HepG2 (cell line): ENCODE results near the gene ST6GALNAC6.

Experiments used
- HDAC2 ChIP-seq: sonication (generic); formaldehyde crosslinking; IDR thresholded peaks from 2 replicates; pipeline ENCODE4 v1.4.0; 2020; ENCODE audit warnings: missing genetic modification reagents
- IRF2 ChIP-seq: IDR thresholded peaks from 2 replicates; pipeline ENCODE4 v1.6.1; 2018; ENCODE audit warnings: missing genetic modification reagents, missing compliant biosample characterization
- NFYB ChIP-seq: sonication (generic); formaldehyde crosslinking; IDR thresholded peaks from 2 replicates; pipeline ENCODE4 v1.4.0; 2020; ENCODE audit warnings: missing genetic modification reagents
- POLR2A ChIP-seq, 2 experiments: IDR thresholded peaks; 2 replicates each; pipeline ENCODE4 v1.6.1; 2011; ENCODE audit warnings: low read depth in 2 of 2, low read length in 2 of 2, mild to moderate bottlenecking in 1 of 2, moderate library complexity in 1 of 2; ENCODE audit not compliant: insufficient read depth in 1 of 2
- PPARG ChIP-seq: conservative IDR thresholded peaks from 2 replicates; pipeline ENCODE4 v1.6.1; 2016; ENCODE audit warnings: missing biosample characterization, missing genetic modification reagents
- RXRA ChIP-seq: sonication (generic); formaldehyde crosslinking; IDR thresholded peaks from 2 replicates; pipeline ENCODE4 v1.5.1; 2020; ENCODE audit warnings: missing genetic modification reagents
- ZBTB40 ChIP-seq, 2 experiments: fragments of 450-650 bp in 1 of 2; sonication (generic) in 1 of 2; formaldehyde crosslinking in 1 of 2; IDR thresholded peaks; 2 replicates each; pipeline versions ENCODE4 v1.6.1 to v1.8.0; 2016 to 2022; ENCODE audit warnings: antibody characterized with exemption in 1 of 2, mild to moderate bottlenecking in 1 of 2, missing genetic modification reagents in 1 of 2
- TF ChIP-seq, protein P1 (sequence below), 2 experiments: sonication (generic) in 1 of 2; formaldehyde crosslinking in 1 of 2; IDR thresholded peaks; 2 replicates each; pipeline versions ENCODE4 v1.5.1 to v1.6.1; 2011 to 2020; ENCODE audit warnings: borderline replicate concordance in 1 of 2, low read depth in 1 of 2, low read length in 1 of 2, mild to moderate bottlenecking in 1 of 2, missing genetic modification reagents in 1 of 2, moderate library complexity in 1 of 2

- TF ChIP-seq ZBTB40 (IDR thresholded peaks at IDR 0.05) (no peak), ZBTB40 (CRISPR knock-in tag; IDR thresholded peaks at IDR 0.05) (no peak), POLR2A (IDR thresholded peaks at IDR 0.05; ENCODE audit: insufficient read depth in 1 of 2, low read depth in 2 of 2, low read length in 2 of 2) (no peak), NFYB (CRISPR knock-in tag) (no peak), IRF2 (CRISPR knock-in tag) (no peak), RXRA (CRISPR knock-in tag) (no peak), PPARG (CRISPR knock-in tag) (no peak), HDAC2 (CRISPR knock-in tag) (no peak)
- TF ChIP-seq, protein P1, sequence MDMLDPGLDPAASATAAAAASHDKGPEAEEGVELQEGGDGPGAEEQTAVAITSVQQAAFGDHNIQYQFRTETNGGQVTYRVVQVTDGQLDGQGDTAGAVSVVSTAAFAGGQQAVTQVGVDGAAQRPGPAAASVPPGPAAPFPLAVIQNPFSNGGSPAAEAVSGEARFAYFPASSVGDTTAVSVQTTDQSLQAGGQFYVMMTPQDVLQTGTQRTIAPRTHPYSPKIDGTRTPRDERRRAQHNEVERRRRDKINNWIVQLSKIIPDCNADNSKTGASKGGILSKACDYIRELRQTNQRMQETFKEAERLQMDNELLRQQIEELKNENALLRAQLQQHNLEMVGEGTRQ (IDR thresholded peaks at IDR 0.05; ENCODE audit: low read depth, low read length): no peak
- TF ChIP-seq, protein P1 (CRISPR knock-in tag; IDR thresholded peaks at IDR 0.05; ENCODE audit: borderline replicate concordance): no peak
These were observed 42.1 kb downstream of the ST6GALNAC6 start for GRCh38 chr9:127857278-127857677.
